PC-3 (cell line): Measurements from ENCODE around the gene SLC38A10. TPM values are rescaled to one million over a fixed set of nuclear protein-coding genes. Genes with fewer than 3 reads are reported as not detected.

Experiments
- ATAC-seq: fragments of 200-7000 bp; cut with Tn5 transposase; 2 replicates; pipeline ENCODE4 v1.9.1; 2020; ENCODE audit warnings: mild to moderate bottlenecking, moderate library complexity
- BruUV-seq: library from RNA; stranded (reverse); fragments of 400-500 nt; replicated peaks from 2 replicates; lab custom pipeline; 2021; lab: Mats Ljungman, UMichigan
- CTCF ChIA-PET: fragments of 300-600 bp; sonication (Branson Sonifier 250); formaldehyde crosslinking; loops from one replicate; lab custom pipeline; 2022; ENCODE audit warnings: antibody characterized with exemption; lab: Charles Lee
- POLR2A ChIA-PET: fragments of 300-600 bp; sonication (Branson Sonifier 250); formaldehyde crosslinking; loops from one replicate; lab custom pipeline; 2022; ENCODE audit warnings: antibody characterized with exemption; ENCODE audit not compliant: unreplicated experiment; lab: Charles Lee
- DNase-seq: peaks from one replicate; pipeline ENCODE4 v3.0.0-alpha.2; 2015
- H2AFZ ChIP-seq: fragments of 300-600 bp; sonication (generic); 2 replicates; pipeline ENCODE4 v1.6.0; 2016; ENCODE audit warnings: antibody characterized with exemption, low read length
- H3F3A ChIP-seq: fragments of 300-600 bp; sonication (generic); one replicate; pipeline ENCODE4 v1.6.0; 2017; ENCODE audit warnings: antibody characterized with exemption, low read length, control low read depth, mild to moderate bottlenecking; ENCODE audit not compliant: unreplicated experiment
- H3K27ac ChIP-seq: fragments of 300-600 bp; sonication (generic); 2 replicates; pipeline ENCODE4 v1.5.1; 2016; ENCODE audit warnings: mild to moderate bottlenecking, low read length
- H3K27me3 ChIP-seq: fragments of 300-600 bp; sonication (generic); 2 replicates; pipeline ENCODE4 v1.6.1; 2016; ENCODE audit warnings: low read length, mixed read lengths
- H3K36me3 ChIP-seq: fragments of 300-600 bp; sonication (generic); 2 replicates; pipeline ENCODE4 v1.6.1; 2016; ENCODE audit warnings: low read depth, mixed run types, low read length, mixed read lengths
- H3K4me1 ChIP-seq: fragments of 300-600 bp; sonication (generic); 2 replicates; pipeline ENCODE4 v1.5.1; 2016; ENCODE audit warnings: low read length; ENCODE audit not compliant: insufficient read depth
- H3K4me2 ChIP-seq: fragments of 300-600 bp; sonication (generic); 2 replicates; pipeline ENCODE4 v1.6.0; 2016; ENCODE audit warnings: low read length
- H3K4me3 ChIP-seq: fragments of 300-600 bp; sonication (generic); 2 replicates; pipeline ENCODE4 v1.5.1; 2016; ENCODE audit warnings: mild to moderate bottlenecking, low read length, mixed read lengths
- H3K79me2 ChIP-seq: fragments of 300-600 bp; sonication (generic); 2 replicates; pipeline ENCODE4 v1.6.1; 2017; ENCODE audit warnings: low read length, mixed read lengths
- H3K9ac ChIP-seq: fragments of 300-600 bp; sonication (generic); 2 replicates; pipeline ENCODE4 v1.6.0; 2016; ENCODE audit warnings: mild to moderate bottlenecking, low read length
- H3K9me2 ChIP-seq: fragments of 300-600 bp; sonication (generic); replicated peaks from 2 replicates; pipeline ENCODE4 v1.6.1; 2016; ENCODE audit warnings: mixed run types, low read length, mixed read lengths
- H3K9me3 ChIP-seq: fragments of 300-600 bp; sonication (generic); 2 replicates; pipeline ENCODE4 v1.6.1; 2016; ENCODE audit warnings: low read length, mixed read lengths
- H4K20me1 ChIP-seq: fragments of 300-600 bp; sonication (generic); 2 replicates; pipeline ENCODE4 v1.6.1; 2016; ENCODE audit warnings: low read length, mixed read lengths
- EZH2 ChIP-seq: fragments of 300-600 bp; sonication (generic); IDR thresholded peaks from one replicate; pipeline ENCODE4 v1.6.1; 2017; ENCODE audit warnings: antibody characterized with exemption, mild to moderate bottlenecking, low read length; ENCODE audit not compliant: unreplicated experiment
- EZH2phosphoT487 ChIP-seq: fragments of 300-600 bp; sonication (generic); IDR thresholded peaks from 2 replicates; pipeline ENCODE4 v1.6.1; 2018; ENCODE audit warnings: mild to moderate bottlenecking, antibody characterized with exemption, low read length, borderline replicate concordance
- intact Hi-C: fragments of 100-400 bp; cut with micrococcal nuclease; formaldehyde crosslinking; loops from 2 replicates; pipeline ENCODE4 v1.9.0; 2023
- total RNA-seq: library from RNA; depleted of rRNA; stranded (reverse); fragments of >200 nt; gene quantifications from 2 replicates; pipeline ENCODE4 v1.2.3, GENCODE V29; 2014
- TF ChIP-seq, protein P1 (sequence below): fragments of 300-600 bp; sonication (generic); conservative IDR thresholded peaks from 2 replicates; pipeline ENCODE4 v1.5.1; 2017; ENCODE audit warnings: antibody characterized with exemption, low read depth, mild to moderate bottlenecking, low read length

The SLC38A10 gene
- total RNA-seq, 1 experiment from 2014 or later, result 77.8 TPM

DNA sequence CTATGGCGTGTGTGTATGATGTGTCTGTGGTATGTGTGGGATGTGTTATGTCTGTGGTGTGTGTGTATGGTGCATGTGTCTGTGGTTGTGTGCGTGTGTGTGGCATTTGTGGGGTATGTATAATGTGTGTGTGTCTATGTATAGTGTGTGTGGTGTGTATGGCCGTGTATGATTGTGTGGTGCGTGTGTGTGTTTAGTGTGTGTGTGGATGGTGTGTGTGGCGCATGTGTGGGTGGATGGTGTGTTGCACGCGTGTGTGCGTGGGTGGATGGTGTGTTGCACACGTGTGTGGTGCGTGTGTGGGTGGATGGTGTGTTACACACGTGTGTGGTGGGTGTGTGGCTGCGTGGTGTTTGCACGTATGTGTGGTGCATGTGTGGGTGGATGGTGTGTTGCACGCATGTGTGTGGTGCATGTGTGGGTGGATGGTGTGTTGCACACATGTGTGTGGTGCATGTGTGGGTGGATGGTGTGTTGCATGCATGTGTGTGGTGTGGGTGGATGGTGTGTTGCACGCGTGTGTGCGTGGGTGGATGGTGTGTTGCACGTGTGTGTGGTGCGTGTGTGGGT lies 5.6 kb upstream of the SLC38A10 start:
- Histone ChIP-seq H3K79me2 (peaks cover 2% of the 10 kb centered on the region; the same call in 1 of the 2 replicates), H3K4me2 (no peak overlapping the region), H3K36me3 (no peaks in the 10 kb centered on the region), H3F3A (no peaks in the 10 kb centered on the region), H2AFZ (no peak overlapping the region), H3K9me3 (no peaks in the 10 kb centered on the region), H3K4me3 (no peak overlapping the region), H3K27ac (no peak overlapping the region), H3K27me3 (no peaks in the 10 kb centered on the region), H3K9ac (no peak overlapping the region), H4K20me1 (no peaks in the 10 kb centered on the region), H3K4me1 (peaks cover 4% of the 10 kb centered on the region), H3K9me2 (no peaks in the 10 kb centered on the region)
- DNase-seq, result no peak
- no TSS peak for BruUV-seq
- ChIA-PET CTCF (no interaction called here), POLR2A (no interaction called here)
- ATAC-seq, result no peak
- TF ChIP-seq, protein P1, sequence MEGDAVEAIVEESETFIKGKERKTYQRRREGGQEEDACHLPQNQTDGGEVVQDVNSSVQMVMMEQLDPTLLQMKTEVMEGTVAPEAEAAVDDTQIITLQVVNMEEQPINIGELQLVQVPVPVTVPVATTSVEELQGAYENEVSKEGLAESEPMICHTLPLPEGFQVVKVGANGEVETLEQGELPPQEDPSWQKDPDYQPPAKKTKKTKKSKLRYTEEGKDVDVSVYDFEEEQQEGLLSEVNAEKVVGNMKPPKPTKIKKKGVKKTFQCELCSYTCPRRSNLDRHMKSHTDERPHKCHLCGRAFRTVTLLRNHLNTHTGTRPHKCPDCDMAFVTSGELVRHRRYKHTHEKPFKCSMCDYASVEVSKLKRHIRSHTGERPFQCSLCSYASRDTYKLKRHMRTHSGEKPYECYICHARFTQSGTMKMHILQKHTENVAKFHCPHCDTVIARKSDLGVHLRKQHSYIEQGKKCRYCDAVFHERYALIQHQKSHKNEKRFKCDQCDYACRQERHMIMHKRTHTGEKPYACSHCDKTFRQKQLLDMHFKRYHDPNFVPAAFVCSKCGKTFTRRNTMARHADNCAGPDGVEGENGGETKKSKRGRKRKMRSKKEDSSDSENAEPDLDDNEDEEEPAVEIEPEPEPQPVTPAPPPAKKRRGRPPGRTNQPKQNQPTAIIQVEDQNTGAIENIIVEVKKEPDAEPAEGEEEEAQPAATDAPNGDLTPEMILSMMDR, result no peak
- TF ChIP-seq EZH2 (no peak), EZH2phosphoT487 (no peak)
- intact Hi-C loops, result no loop called here

GRCh38 chr17:81299846-81300585 lies 4.9 kb upstream of the SLC38A10 start:
- intact Hi-C loops, result loop anchor here (5.0 kb wide), 2 partner anchors 37 to 67 kb away; no protein-coding TSS in a partner anchor
- no peak for TF ChIP-seq EZH2
- Histone ChIP-seq H3K9me2 (no peaks in the 10 kb centered on the region), H2AFZ (no peak overlapping the region), H3K9me3 (no peaks in the 10 kb centered on the region), H3K4me2 (no peak overlapping the region), H3K36me3 (no peaks in the 10 kb centered on the region), H3K9ac (no peak overlapping the region), H3K4me1 (peaks cover 6% of the 10 kb centered on the region), H3F3A (no peaks in the 10 kb centered on the region), H3K27ac (no peak overlapping the region), H3K27me3 (no peaks in the 10 kb centered on the region), H3K79me2 (peaks cover 8% of the 10 kb centered on the region), H3K4me3 (no peak overlapping the region), H4K20me1 (no peaks in the 10 kb centered on the region)
- no peak for DNase-seq
- ATAC-seq, result no peak
- BruUV-seq, result no TSS peak
- POLR2A ChIA-PET, result no interaction called here
- CTCF ChIA-PET, result no interaction called here

GRCh38 chr17:81298991-81299738 lies 4.1 kb upstream of the SLC38A10 start:
- no peaks in the 10 kb centered on the region for H3K9me3 ChIP-seq
- intact Hi-C loops, result loop anchor here (5.0 kb wide), 2 partner anchors 38 to 68 kb away; no protein-coding TSS in a partner anchor
- H3K4me2 ChIP-seq, result no peak overlapping the region
- H4K20me1 ChIP-seq, result no peaks in the 10 kb centered on the region
- H3K36me3 ChIP-seq, result no peaks in the 10 kb centered on the region
- ATAC-seq (no peak), DNase-seq (no peak)
- BruUV-seq, result no TSS peak
- ChIA-PET CTCF (no interaction called here), POLR2A (no interaction called here)
- H3K4me1 ChIP-seq, result peaks cover 6% of the 10 kb centered on the region
- H3K4me3 ChIP-seq, result no peak overlapping the region
- H2AFZ ChIP-seq, result peak overlapping the region; percentile 54; the same call in 1 of the 2 replicates
- no peak for TF ChIP-seq EZH2
- TF ChIP-seq EZH2phosphoT487, result no peak
- TF ChIP-seq, protein P1, result no peak
- no peaks in the 10 kb centered on the region for H3K9me2 ChIP-seq
- H3K9ac ChIP-seq, result no peak overlapping the region
- no peak overlapping the region for H3K27ac ChIP-seq
- peaks cover 17% of the 10 kb centered on the region for H3K79me2 ChIP-seq
- H3K27me3 ChIP-seq, result no peaks in the 10 kb centered on the region
- H3F3A ChIP-seq, result no peaks in the 10 kb centered on the region
